ENCODE measurements around the gene TAAR6. TPM values are rescaled to one million over a fixed set of nuclear protein-coding genes. Genes with fewer than 3 reads are reported as not detected.

Gene TAAR6, protein sequence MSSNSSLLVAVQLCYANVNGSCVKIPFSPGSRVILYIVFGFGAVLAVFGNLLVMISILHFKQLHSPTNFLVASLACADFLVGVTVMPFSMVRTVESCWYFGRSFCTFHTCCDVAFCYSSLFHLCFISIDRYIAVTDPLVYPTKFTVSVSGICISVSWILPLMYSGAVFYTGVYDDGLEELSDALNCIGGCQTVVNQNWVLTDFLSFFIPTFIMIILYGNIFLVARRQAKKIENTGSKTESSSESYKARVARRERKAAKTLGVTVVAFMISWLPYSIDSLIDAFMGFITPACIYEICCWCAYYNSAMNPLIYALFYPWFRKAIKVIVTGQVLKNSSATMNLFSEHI
- not detected in 2 replicates for total RNA-seq
- not detected in 2 replicates for polyA plus RNA-seq
- not detected in 2 replicates for polyA plus RNA-seq (2011; cell fraction: cytosol; rRNA removed)
- not detected in 2 replicates for polyA plus RNA-seq (2011; cell fraction: nucleus; rRNA removed)
- polyA plus RNA-seq (2012) = not detected in 2 replicates
- not detected in 2 replicates for polyA minus RNA-seq
- not detected for polyA minus RNA-seq (2011; cell fraction: cytosol; rRNA and poly(A)+ RNA removed)
- polyA minus RNA-seq (2011; cell fraction: nucleus; rRNA and poly(A)+ RNA removed) = not detected in 2 replicates
- Bru-seq, nascent RNA = not detected
- BruChase-seq, experiment 1, labeled RNA remaining after a 6-hour chase = not detected
- not detected for BruChase-seq, experiment 2, labeled RNA remaining after a 2-hour chase
- long read RNA-seq = 0 reads

DNA sequence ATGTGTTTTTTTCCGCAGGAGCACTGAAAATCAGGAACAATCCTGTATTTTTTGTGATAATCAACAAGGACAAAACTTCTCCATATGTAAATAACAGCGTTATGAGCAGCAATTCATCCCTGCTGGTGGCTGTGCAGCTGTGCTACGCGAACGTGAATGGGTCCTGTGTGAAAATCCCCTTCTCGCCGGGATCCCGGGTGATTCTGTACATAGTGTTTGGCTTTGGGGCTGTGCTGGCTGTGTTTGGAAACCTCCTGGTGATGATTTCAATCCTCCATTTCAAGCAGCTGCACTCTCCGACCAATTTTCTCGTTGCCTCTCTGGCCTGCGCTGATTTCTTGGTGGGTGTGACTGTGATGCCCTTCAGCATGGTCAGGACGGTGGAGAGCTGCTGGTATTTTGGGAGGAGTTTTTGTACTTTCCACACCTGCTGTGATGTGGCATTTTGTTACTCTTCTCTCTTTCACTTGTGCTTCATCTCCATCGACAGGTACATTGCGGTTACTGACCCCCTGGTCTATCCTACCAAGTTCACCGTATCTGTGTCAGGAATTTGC is at the start of gene TAAR6:
TAAR6 (plus strand) TSS at position 102 of the 557 bp plus-strand sequence; CDS start at position 102, 0 bp downstream.
- no peak for TF ChIP-seq POLR2A (IDR thresholded peaks at IDR 0.05; ENCODE audit: low read depth, low read length)
- TF ChIP-seq POLR2AphosphoS5 (IDR thresholded peaks at IDR 0.05; ENCODE audit: insufficient read depth, low read depth, low read length) = no peak
- TF ChIP-seq, protein P1, sequence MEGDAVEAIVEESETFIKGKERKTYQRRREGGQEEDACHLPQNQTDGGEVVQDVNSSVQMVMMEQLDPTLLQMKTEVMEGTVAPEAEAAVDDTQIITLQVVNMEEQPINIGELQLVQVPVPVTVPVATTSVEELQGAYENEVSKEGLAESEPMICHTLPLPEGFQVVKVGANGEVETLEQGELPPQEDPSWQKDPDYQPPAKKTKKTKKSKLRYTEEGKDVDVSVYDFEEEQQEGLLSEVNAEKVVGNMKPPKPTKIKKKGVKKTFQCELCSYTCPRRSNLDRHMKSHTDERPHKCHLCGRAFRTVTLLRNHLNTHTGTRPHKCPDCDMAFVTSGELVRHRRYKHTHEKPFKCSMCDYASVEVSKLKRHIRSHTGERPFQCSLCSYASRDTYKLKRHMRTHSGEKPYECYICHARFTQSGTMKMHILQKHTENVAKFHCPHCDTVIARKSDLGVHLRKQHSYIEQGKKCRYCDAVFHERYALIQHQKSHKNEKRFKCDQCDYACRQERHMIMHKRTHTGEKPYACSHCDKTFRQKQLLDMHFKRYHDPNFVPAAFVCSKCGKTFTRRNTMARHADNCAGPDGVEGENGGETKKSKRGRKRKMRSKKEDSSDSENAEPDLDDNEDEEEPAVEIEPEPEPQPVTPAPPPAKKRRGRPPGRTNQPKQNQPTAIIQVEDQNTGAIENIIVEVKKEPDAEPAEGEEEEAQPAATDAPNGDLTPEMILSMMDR (IDR thresholded peaks at IDR 0.05; ENCODE audit: extremely low read depth in 1 of 2, insufficient read depth in 1 of 2, low read depth in 1 of 2, low read length in 2 of 2) = no peak
- no peak for TF ChIP-seq EZH2 (IDR thresholded peaks at IDR 0.05; ENCODE audit: borderline replicate concordance, low read depth, low read length, severe bottlenecking)
- no peak for TF ChIP-seq MYC (IDR thresholded peaks at IDR 0.05; ENCODE audit: low read depth, low read length)
- no peak for TF ChIP-seq FOS (IDR thresholded peaks at IDR 0.05; ENCODE audit: borderline replicate concordance, insufficient read depth, low read length)
- TF ChIP-seq JUN (IDR thresholded peaks at IDR 0.05; ENCODE audit: borderline replicate concordance, insufficient read depth, insufficient read length, low read depth) = no peak
- TF ChIP-seq GATA2 (IDR thresholded peaks at IDR 0.05; ENCODE audit: insufficient read depth, insufficient read length, low read depth, low read length) = no peak
- TF ChIP-seq, protein P2, sequence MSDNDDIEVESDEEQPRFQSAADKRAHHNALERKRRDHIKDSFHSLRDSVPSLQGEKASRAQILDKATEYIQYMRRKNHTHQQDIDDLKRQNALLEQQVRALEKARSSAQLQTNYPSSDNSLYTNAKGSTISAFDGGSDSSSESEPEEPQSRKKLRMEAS (IDR thresholded peaks at IDR 0.05; ENCODE audit: insufficient read depth, insufficient read length) = no peak
- DNase-seq (ENCODE audit: low read depth, low spot score) (no peak), FAIRE-seq (no peak)
- intact Hi-C loops (cut with micrococcal nuclease) = no loop called here
- no peak within 1 kb of the TSS for H3K4me2 ChIP-seq (ENCODE audit: insufficient read depth, low read length)
- H3K36me3 ChIP-seq (ENCODE audit: control insufficient read depth in 2 of 2, extremely low read depth in 1 of 2, insufficient read depth in 2 of 2, low read length in 2 of 2) = no peaks in the 10 kb centered on the region
- dilution Hi-C loops (cut with MboI; ENCODE audit: extremely low pct_ligation_motif_present, low sequenced_read_pairs) = no loop called here
- H3K4me1 ChIP-seq (ENCODE audit: control insufficient read depth, extremely low read depth, insufficient read depth, low read length) = no peaks in the 10 kb centered on the region
- peaks cover 0 to 5% of the 10 kb centered on the region in 2 experiments for H3K27me3 ChIP-seq (ENCODE audit: control insufficient read depth in 2 of 2, insufficient read depth in 2 of 2, low read length in 2 of 2)
- H2AFZ ChIP-seq (ENCODE audit: low read depth, low read length) = no peak within 1 kb of the TSS
- POLR2A ChIA-PET = no interaction called here
- no peaks in the 10 kb centered on the region for H3K9me1 ChIP-seq (replicated peaks; ENCODE audit: control insufficient read depth, extremely low read depth, insufficient read depth, low read length)
- no TSS peak for BruUV-seq (replicated peaks)
- H3K79me2 ChIP-seq (ENCODE audit: control insufficient read depth, insufficient read depth, low read length) = no peaks in the 10 kb centered on the region
- no peak within 1 kb of the TSS for H3K9ac ChIP-seq (replicated peaks; ENCODE audit: extremely low read depth, insufficient read depth, low read length)
- H4K20me1 ChIP-seq (replicated peaks; ENCODE audit: control insufficient read depth, extremely low read depth, insufficient read depth, low read length) = no peaks in the 10 kb centered on the region
- no peaks in the 10 kb centered on the region for H3K9me3 ChIP-seq (replicated peaks; ENCODE audit: control insufficient read depth, insufficient read depth, low read length)
- no peak within 1 kb of the TSS for H3K4me3 ChIP-seq (replicated peaks in 1 of 3; ENCODE audit: insufficient read depth in 1 of 3, low read depth in 1 of 3, low read length in 3 of 3)
- H3K27ac ChIP-seq (ENCODE audit: insufficient read depth, low read depth, low read length) = no peak within 1 kb of the TSS
- CTCF ChIA-PET = no interaction called here
